ENCODE data around the gene SIAH1. TPM values are rescaled to one million over a fixed set of nuclear protein-coding genes. Genes with fewer than 3 reads are reported as not detected.
A peak's percentile ranks its signal among the peaks of the same experiment; 100 is the strongest.

SIAH1 gene
- polyA plus RNA-seq, 1 donor (not counting 4 experiments of a cell fraction or from before 2014, with no cell fraction given), result 19.0 TPM

DNA sequence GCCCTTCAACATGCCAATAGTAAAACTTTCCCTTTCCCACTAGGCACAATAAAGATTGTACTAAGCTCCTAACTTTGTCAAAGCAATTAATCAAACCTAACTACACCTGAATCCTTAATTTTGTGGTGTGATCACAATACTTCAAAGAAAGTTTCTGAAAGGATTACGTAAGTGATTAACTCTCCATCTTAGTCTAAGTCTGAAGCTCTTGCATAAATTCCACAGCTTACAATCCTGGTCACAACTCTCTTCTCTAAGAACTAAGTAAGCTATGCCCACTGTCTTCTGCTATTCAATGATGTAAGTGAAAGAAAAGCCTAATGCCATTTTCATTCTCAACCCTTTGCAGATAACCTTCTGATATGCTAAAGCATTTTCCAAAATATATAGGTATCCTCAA lies 15.4 kb downstream of the SIAH1 start:
- Histone ChIP-seq H3K4me3 (ENCODE audit: control insufficient read depth in 2 of 3, extremely low read depth in 1 of 3, insufficient read depth in 2 of 3, low read depth in 1 of 3, low read length in 3 of 3) (no peak overlapping the region), H2AFZ (ENCODE audit: control insufficient read depth, low read length) (no peak overlapping the region), H3K27me3 (ENCODE audit: control insufficient read depth, extremely low read depth, insufficient read depth, low read length) (no peaks in the 10 kb centered on the region), H3K9ac (ENCODE audit: control insufficient read depth, extremely low read depth, insufficient read depth, low read length) (no peak overlapping the region), H3K9me1 (ENCODE audit: control insufficient read depth, extremely low read depth, insufficient read depth, low read length) (no peaks in the 10 kb centered on the region), H3K27ac (ENCODE audit: control insufficient read depth, insufficient read depth, low read length) (no peak overlapping the region), H4K20me1 (ENCODE audit: control insufficient read depth, extremely low read depth, insufficient read depth, low read length) (peaks cover 4% of the 10 kb centered on the region), H3K79me2 (ENCODE audit: control insufficient read depth, insufficient read depth, low read length) (peaks cover 90% of the 10 kb centered on the region), H3K9me3 (ENCODE audit: control insufficient read depth, low read depth, low read length) (no peaks in the 10 kb centered on the region), H3K4me2 (ENCODE audit: control insufficient read depth, extremely low read depth, insufficient read depth, low read depth, low read length) (no peak overlapping the region), H3K36me3 (ENCODE audit: control insufficient read depth in 2 of 2, extremely low read depth in 1 of 2, insufficient read depth in 2 of 2, low read length in 2 of 2) (no peaks in the 10 kb centered on the region), H3K4me1 (ENCODE audit: control insufficient read depth, extremely low read depth, insufficient read depth, low read length) (peaks cover 39% of the 10 kb centered on the region)
- TF ChIP-seq EZH2 (IDR thresholded peaks at IDR 0.05; ENCODE audit: low read length), result no peak
- TF ChIP-seq, protein P1, sequence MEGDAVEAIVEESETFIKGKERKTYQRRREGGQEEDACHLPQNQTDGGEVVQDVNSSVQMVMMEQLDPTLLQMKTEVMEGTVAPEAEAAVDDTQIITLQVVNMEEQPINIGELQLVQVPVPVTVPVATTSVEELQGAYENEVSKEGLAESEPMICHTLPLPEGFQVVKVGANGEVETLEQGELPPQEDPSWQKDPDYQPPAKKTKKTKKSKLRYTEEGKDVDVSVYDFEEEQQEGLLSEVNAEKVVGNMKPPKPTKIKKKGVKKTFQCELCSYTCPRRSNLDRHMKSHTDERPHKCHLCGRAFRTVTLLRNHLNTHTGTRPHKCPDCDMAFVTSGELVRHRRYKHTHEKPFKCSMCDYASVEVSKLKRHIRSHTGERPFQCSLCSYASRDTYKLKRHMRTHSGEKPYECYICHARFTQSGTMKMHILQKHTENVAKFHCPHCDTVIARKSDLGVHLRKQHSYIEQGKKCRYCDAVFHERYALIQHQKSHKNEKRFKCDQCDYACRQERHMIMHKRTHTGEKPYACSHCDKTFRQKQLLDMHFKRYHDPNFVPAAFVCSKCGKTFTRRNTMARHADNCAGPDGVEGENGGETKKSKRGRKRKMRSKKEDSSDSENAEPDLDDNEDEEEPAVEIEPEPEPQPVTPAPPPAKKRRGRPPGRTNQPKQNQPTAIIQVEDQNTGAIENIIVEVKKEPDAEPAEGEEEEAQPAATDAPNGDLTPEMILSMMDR (optimal IDR thresholded peaks at IDR 0.05 in 1 of 3, IDR thresholded peaks at IDR 0.05 in 1 of 3, conservative IDR thresholded peaks at IDR 0.05 in 1 of 3; ENCODE audit: extremely low read depth in 1 of 3, insufficient read depth in 2 of 3, low read length in 3 of 3), result no peak
- DNase-seq (ENCODE audit: low read depth, low spot score) (no peak), FAIRE-seq (no peak)
- dilution Hi-C loops (cut with MboI; ENCODE audit: extremely low pct_ligation_motif_present, low sequenced_read_pairs), result loop anchor here (25.0 kb wide), 1 partner anchor 143 kb away; no protein-coding TSS in a partner anchor

- Histone ChIP-seq H3K4me3 (ENCODE audit: control insufficient read depth in 2 of 3, extremely low read depth in 1 of 3, insufficient read depth in 2 of 3, low read depth in 1 of 3, low read length in 3 of 3) (no peak overlapping the region), H3K79me2 (ENCODE audit: control insufficient read depth, insufficient read depth, low read length) (peaks cover 88% of the 10 kb centered on the region), H3K9me1 (ENCODE audit: control insufficient read depth, extremely low read depth, insufficient read depth, low read length) (no peaks in the 10 kb centered on the region), H3K9me3 (ENCODE audit: control insufficient read depth, low read depth, low read length) (no peaks in the 10 kb centered on the region), H3K27me3 (ENCODE audit: control insufficient read depth, extremely low read depth, insufficient read depth, low read length) (no peaks in the 10 kb centered on the region), H3K4me2 (ENCODE audit: control insufficient read depth, extremely low read depth, insufficient read depth, low read depth, low read length) (peak overlapping the region; percentile 92), H3K36me3 (ENCODE audit: control insufficient read depth in 2 of 2, extremely low read depth in 1 of 2, insufficient read depth in 2 of 2, low read length in 2 of 2) (no peaks in the 10 kb centered on the region), H3K4me1 (ENCODE audit: control insufficient read depth, extremely low read depth, insufficient read depth, low read length) (peaks cover 41% of the 10 kb centered on the region), H2AFZ (ENCODE audit: control insufficient read depth, low read length) (no peak overlapping the region), H3K27ac (ENCODE audit: control insufficient read depth, insufficient read depth, low read length) (peak overlapping the region; percentile 97), H4K20me1 (ENCODE audit: control insufficient read depth, extremely low read depth, insufficient read depth, low read length) (peaks cover 4% of the 10 kb centered on the region), H3K9ac (ENCODE audit: control insufficient read depth, extremely low read depth, insufficient read depth, low read length) (peak overlapping the region; percentile 84)
- dilution Hi-C loops (cut with MboI; ENCODE audit: extremely low pct_ligation_motif_present, low sequenced_read_pairs), result loop anchor here (25.0 kb wide), 1 partner anchor 145 kb away; no protein-coding TSS in a partner anchor
- no peak for FAIRE-seq
- no peak for TF ChIP-seq EZH2 (IDR thresholded peaks at IDR 0.05; ENCODE audit: low read length)
- TF ChIP-seq, protein P1 (optimal IDR thresholded peaks at IDR 0.05 in 1 of 3, IDR thresholded peaks at IDR 0.05 in 1 of 3, conservative IDR thresholded peaks at IDR 0.05 in 1 of 3; ENCODE audit: extremely low read depth in 1 of 3, insufficient read depth in 2 of 3, low read length in 3 of 3), result no peak
- DNase-seq (ENCODE audit: low read depth, low spot score), result no peak
These were observed 17.7 kb downstream of the SIAH1 start for GRCh38 chr16:48367441-48368049.
